Sigmoid colon (tissue), 7 donors: ENCODE results near the gene ANKZF1. TPM values are rescaled to one million over a fixed set of nuclear protein-coding genes. Genes with fewer than 3 reads are reported as not detected.

Experiments
- DNase-seq: peaks from one replicate; pipeline ENCODE4 v3.0.0-alpha.2; 2019
- H3K27ac ChIP-seq, 4 donors: fragments of 200-600 bp; sonication (generic); one replicate each; pipeline ENCODE4 v1.5.1; 2016 to 2019; ENCODE audit warnings: mild to moderate bottlenecking in 1 of 4
- H3K27me3 ChIP-seq, 3 donors: fragments of 200-600 bp; sonication (generic); one replicate each; pipeline ENCODE4 v1.5.1; 2019; ENCODE audit warnings: mild to moderate bottlenecking in 1 of 3
- H3K36me3 ChIP-seq, 4 donors: fragments of 200-600 bp; sonication (generic); one replicate each; pipeline ENCODE4 v1.5.1; 2016 to 2019
- H3K4me1 ChIP-seq, 4 donors: fragments of 200-600 bp; sonication (generic); one replicate each; pipeline ENCODE4 v1.5.1; 2017 to 2019
- H3K4me3 ChIP-seq, 4 donors: fragments of 200-600 bp; sonication (generic); one replicate each; pipeline ENCODE4 v1.5.1; 2017 to 2019; ENCODE audit warnings: mild to moderate bottlenecking in 2 of 4, moderate library complexity in 1 of 4
- H3K9me3 ChIP-seq, 4 donors: fragments of 200-600 bp in 3 of 4; sonication (generic) in 3 of 4; one replicate each; pipeline versions ENCODE4 v1.5.1 to v1.6.1; 2013 to 2019
- CTCF ChIP-seq, 4 experiments: fragments of 450-650 bp in 3 of 4; fragments of 200-600 bp in 1 of 4; IDR thresholded peaks; one replicate each; pipeline ENCODE4 v1.5.1; 2016 to 2019; ENCODE audit warnings: antibody characterized with exemption in 4 of 4, mild to moderate bottlenecking in 3 of 4, moderate library complexity in 2 of 4
- EP300 ChIP-seq, 4 donors: sonication (generic); formaldehyde crosslinking; IDR thresholded peaks; one replicate each; pipeline ENCODE4 v1.6.1; 2017; ENCODE audit warnings: antibody characterized with exemption in 4 of 4
- POLR2A ChIP-seq, 2 donors: fragments of 450-650 bp; IDR thresholded peaks; one replicate each; pipeline ENCODE4 v1.6.1; 2016; ENCODE audit warnings: antibody characterized with exemption in 2 of 2, mild to moderate bottlenecking in 2 of 2, moderate library complexity in 2 of 2
- POLR2AphosphoS5 ChIP-seq, 4 donors: sonication (generic); formaldehyde crosslinking; IDR thresholded peaks; one replicate each; pipeline ENCODE4 v1.6.1; 2017; ENCODE audit warnings: antibody characterized with exemption in 4 of 4
- WGBS, 2 donors: extraction: QIAGEN DNeasy Blood & Tissue Kit; methylation state at CpG; one replicate each; pipeline ENCODE4 v1.1.7; 2013; 5-methylcytosine and 5-hydroxymethylcytosine counted together
- intact Hi-C: fragments of 100-400 bp; cut with DNase I; formaldehyde crosslinking; loops from one replicate; pipeline ENCODE4 v1.15.1; 2023
- polyA plus RNA-seq, 3 donors: library from polyadenylated mRNA; stranded (reverse); fragments of 200-250 nt; gene quantifications; one replicate each; pipeline ENCODE4 v1.2.3, GENCODE V29; 2013
- total RNA-seq, 4 donors: library from RNA; depleted of rRNA; stranded (reverse); fragments of >200 nt; gene quantifications; one replicate each; pipeline ENCODE4 v1.1.0, GENCODE V29; 2016
- donor health status: healthy with polysubstance abuse.
- donor health status: Bipolar disorder and iron deficiency.
- donor health status: healthy.

Gene ANKZF1
- total and polyA plus RNA-seq, 7 donors: 9.0 to 52.6 (median 36.9) TPM

- Histone ChIP-seq H3K9me3 (no peaks in the 10 kb centered on the region), H3K4me1 (peaks cover 0 to 16% (median 13%) of the 10 kb centered on the region in 4 donors), H3K36me3 (peaks cover 49 to 75% (median 55%) of the 10 kb centered on the region in 4 donors), H3K27me3 (no peaks in the 10 kb centered on the region), H3K27ac (no peak overlapping the region), H3K4me3 (no peak overlapping the region)
- WGBS, 2 donors: 76 to 95% methylated on average over 3 of the region's 3 CpGs
- DNase-seq: no peak
- intact Hi-C loops: no loop called here
- TF ChIP-seq POLR2A (IDR thresholded peaks at IDR 0.05): no peak
- no peak for TF ChIP-seq EP300 (IDR thresholded peaks at IDR 0.05)
- TF ChIP-seq CTCF (IDR thresholded peaks at IDR 0.05): no peak
- no peak for TF ChIP-seq POLR2AphosphoS5 (IDR thresholded peaks at IDR 0.05)
Measured at GRCh38 chr2:219234331-219234730, 4.7 kb downstream of the ANKZF1 start.

GRCh38 chr2:219243291-219243761 lies 13.7 kb downstream of the ANKZF1 start:
- peaks cover 0 to 37% (median 7%) of the 10 kb centered on the region in 4 donors for H3K36me3 ChIP-seq
- H3K27me3 ChIP-seq: no peaks in the 10 kb centered on the region
- peaks cover 0 to 27% (median 24%) of the 10 kb centered on the region in 4 donors for H3K4me1 ChIP-seq
- H3K9me3 ChIP-seq: no peaks in the 10 kb centered on the region
- TF ChIP-seq POLR2A (IDR thresholded peaks at IDR 0.05) (no peak), EP300 (IDR thresholded peaks at IDR 0.05) (no peak), CTCF (IDR thresholded peaks at IDR 0.05) (no peak), POLR2AphosphoS5 (IDR thresholded peaks at IDR 0.05) (peak in 2 of 4 donors; percentile 61 to 65)
- H3K27ac ChIP-seq: peak overlapping the region in 3 of 4 donors; percentile 49 to 87 (median 52)
- H3K4me3 ChIP-seq: peak overlapping the region; percentile 11 to 42 (median 34)
- WGBS, 2 donors: 26 to 49% methylated on average over 28 of the region's 28 CpGs
- intact Hi-C loops: no loop called here
- DNase-seq: peak; percentile 81

- peak overlapping the region; percentile 62 to 89 (median 74) for H3K4me3 ChIP-seq
- peaks cover 0 to 41% (median 38%) of the 10 kb centered on the region in 4 donors for H3K4me1 ChIP-seq
- peaks cover 0 to 29% (median 8%) of the 10 kb centered on the region in 4 donors for H3K36me3 ChIP-seq
- WGBS, 2 donors: 24 to 40% methylated on average over 6 of the region's 6 CpGs
- no peaks in the 10 kb centered on the region for H3K9me3 ChIP-seq
- intact Hi-C loops: loop anchor here (2.0 kb wide), 1 partner anchor 14 kb away; no protein-coding TSS in a partner anchor
- peak overlapping the region; percentile 87 to 97 (median 92) for H3K27ac ChIP-seq
- no peak for DNase-seq
- TF ChIP-seq POLR2A (IDR thresholded peaks at IDR 0.05): no peak
- TF ChIP-seq POLR2AphosphoS5 (IDR thresholded peaks at IDR 0.05): no peak
- no peak for TF ChIP-seq EP300 (IDR thresholded peaks at IDR 0.05)
- no peak for TF ChIP-seq CTCF (IDR thresholded peaks at IDR 0.05)
- H3K27me3 ChIP-seq: no peaks in the 10 kb centered on the region
Measured at GRCh38 chr2:219244789-219245147, 15.2 kb downstream of the ANKZF1 start.

GRCh38 chr2:219245148-219245898 lies 15.7 kb downstream of the ANKZF1 start, which contains the start of the genes GLB1L and STK16:
TSS of gene GLB1L (minus strand) at chr2:219245444. CDS start at chr2:219243573, 1,871 bp downstream.
TSS of gene STK16 (plus strand) at chr2:219245479. CDS start at chr2:219246000, 521 bp downstream.
- Histone ChIP-seq H3K9me3 (no peaks in the 10 kb centered on the region), H3K27me3 (no peaks in the 10 kb centered on the region), H3K27ac (peak within 1 kb of the TSS; percentile 87 to 97 (median 92)), H3K36me3 (peaks cover 0 to 26% (median 8%) of the 10 kb centered on the region in 4 donors), H3K4me1 (peaks cover 0 to 47% (median 44%) of the 10 kb centered on the region in 4 donors), H3K4me3 (peak within 1 kb of the TSS; percentile 62 to 89 (median 74))
- TF ChIP-seq POLR2AphosphoS5 (IDR thresholded peaks at IDR 0.05): peak; percentile 91 to 97 (median 95)
- peak in 1 of 4 donors; percentile 59 for TF ChIP-seq EP300 (IDR thresholded peaks at IDR 0.05)
- TF ChIP-seq CTCF (IDR thresholded peaks at IDR 0.05): no peak
- peak; percentile 83 for TF ChIP-seq POLR2A (IDR thresholded peaks at IDR 0.05)
- intact Hi-C loops: loop anchor here (2.0 kb wide), 1 partner anchor 15 kb away; no protein-coding TSS in a partner anchor
- 1% methylated on average over 46 of the region's 46 CpGs for WGBS, 2 donors
- DNase-seq: peak; percentile 97
